Stimulated activated CD4-positive, alpha-beta T cell treated with anti-CD3 and anti-CD28 coated beads, TNF-alpha, amount 100 ng/mL, for 4 hours (primary cell): ENCODE measurements around the gene TMEM191C.
A peak's percentile ranks its signal among the peaks of the same experiment; 100 is the strongest.
"Not testable (repeated sequence)": the region's sequence is repeated elsewhere in the genome, so short reads cannot be mapped to it uniquely, and the experiment has no call there.

Experiments
- DNase-seq, 3 experiments: peaks; one replicate each; pipeline ENCODE4 v3.0.0-alpha.2; 2020; ENCODE audit warnings: low read depth in 3 of 3

TMEM191C gene

DNA sequence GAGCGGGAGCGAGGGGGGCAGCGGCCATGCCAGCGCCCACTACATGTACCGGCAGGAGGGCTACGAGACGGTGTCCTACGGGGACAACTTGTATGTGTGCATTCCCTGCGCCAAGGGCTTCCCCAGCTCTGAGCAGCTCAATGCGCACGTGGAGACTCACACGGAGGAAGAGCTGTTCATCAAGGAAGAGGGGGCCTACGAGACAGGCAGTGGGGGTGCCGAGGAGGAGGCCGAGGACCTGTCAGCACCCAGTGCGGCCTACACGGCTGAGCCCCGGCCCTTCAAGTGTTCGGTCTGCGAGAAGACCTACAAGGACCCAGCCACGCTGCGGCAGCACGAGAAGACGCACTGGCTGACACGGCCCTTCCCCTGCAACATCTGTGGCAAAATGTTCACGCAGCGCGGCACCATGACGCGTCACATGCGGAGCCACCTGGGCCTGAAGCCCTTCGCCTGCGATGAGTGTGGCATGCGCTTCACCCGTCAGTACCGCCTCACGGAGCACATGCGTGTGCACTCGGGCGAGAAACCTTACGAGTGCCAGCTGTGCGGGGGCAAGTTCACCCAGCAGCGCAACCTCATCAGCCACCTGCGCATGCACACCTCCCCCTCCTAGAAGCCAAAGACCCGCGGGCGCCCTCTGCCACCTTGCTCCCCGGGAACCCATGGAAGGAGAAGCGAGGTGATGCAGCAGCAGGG lies 20.9 kb upstream of the TMEM191C start:
- no peak for DNase-seq

DNA sequence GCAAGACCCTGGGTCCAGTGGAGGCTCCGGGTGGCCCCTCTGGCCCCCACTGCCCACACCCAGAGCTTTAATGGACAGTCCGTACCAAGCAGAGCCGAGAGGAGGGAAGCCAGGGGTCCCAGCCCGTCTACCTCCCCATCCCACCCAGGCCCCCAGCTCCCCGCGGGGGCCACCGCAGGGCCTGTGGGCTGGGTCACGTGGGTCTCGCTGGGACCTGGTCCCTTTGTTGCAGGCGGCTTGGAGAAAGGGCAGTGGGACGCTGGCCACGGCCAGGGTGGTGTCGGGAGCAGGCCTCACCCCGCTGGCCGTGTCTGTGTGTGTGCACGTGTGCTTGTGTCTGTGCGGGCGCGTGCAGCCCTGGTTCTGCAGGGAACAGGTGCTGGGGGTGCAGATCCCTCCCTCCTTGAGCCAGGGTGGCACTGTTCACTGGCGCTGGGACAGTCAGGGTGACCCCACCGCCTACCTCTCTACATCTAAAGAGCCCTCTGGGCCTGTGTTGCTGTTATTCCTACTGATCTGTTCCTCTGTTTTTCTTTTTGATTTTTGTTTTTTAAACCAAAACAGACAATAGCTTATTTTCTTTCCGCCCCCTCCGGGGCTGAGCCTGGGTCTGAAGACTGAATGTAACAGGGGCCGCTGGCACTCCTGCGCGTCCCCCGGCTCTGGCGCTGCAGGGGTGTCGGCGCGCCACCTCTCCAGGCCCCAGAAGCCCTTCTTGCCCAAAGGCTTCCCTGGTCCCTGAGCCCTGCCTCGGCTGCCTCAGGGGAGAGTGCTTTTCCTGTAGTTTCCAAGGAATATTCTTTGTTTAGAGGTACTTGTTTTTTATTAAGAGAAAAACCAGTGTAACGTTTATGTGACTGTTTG lies 20.1 kb upstream of the TMEM191C start:
- no peak for DNase-seq

DNA sequence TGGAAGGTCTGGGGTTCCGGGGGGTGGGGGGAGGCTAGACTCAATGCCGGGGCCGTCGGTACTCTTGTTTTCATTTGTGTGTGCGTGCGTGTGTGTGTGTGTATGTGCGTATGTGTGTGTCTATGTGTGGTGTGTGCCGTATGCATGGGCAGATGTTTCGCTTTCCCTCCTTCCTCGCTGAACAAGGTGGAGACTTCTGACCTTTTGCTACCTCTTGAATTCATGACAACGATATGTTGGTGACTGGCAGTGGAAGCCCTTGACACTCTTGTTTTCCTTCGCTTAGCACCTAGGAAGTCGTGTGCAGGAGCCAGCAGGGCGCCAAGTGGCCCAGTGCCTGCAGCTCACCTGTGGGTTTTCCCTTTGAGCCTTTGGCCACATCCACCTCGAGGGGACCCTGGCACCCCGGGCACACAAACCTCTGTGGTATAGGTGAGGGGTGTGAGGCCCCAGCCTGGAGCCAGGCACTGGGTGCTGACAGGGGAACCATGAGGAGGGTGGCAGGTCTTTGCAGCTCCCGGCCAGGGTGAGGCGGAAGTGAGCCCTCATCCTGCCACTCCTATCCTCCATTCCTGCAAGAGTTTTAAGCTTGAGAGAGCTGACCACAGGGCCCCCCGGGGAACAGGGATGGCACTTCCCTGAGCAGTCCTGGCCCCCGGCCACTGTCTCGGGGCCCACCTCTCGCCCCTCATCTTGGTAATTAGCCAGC lies 19.3 kb upstream of the TMEM191C start:
- DNase-seq, result no peak

DNA sequence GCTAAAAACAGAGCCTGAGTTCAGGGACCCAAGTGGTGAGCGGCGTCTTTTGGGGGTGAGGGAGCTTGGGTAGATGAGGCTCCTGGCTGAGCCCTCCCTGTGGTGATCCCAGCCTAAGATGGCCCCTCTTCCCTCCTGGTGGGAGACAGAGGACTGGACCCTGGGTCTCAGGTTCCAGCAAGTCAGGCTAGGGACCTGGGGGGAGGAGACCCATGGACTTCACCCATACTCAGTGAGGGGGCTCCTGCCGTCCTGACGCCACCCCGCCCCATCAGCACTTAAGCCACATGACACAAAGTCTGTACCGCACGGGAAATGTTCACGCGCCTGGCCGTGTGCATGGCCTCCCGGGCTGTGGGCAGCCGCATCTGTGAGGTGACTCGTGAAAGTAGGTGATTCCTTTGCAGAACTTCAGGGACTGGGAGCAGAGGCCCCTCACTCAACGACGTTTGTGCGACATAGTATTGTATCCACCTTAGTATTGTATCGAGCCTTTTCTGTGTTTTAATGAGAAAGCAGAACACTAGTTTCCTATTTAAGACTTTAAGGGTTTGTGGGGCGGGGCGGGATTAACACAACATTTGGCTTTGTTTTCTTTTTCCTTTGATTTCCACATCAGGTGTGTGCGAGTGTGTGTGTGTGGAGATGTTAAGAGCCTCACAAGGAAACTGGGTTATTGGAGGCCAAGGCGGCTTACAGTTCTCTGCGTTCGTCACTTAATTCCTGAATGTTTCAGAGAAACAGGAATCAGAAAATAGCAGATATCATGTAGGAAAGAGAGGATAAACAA lies 18.4 kb upstream of the TMEM191C start:
- no peak for DNase-seq

- no peak for DNase-seq
Measured at GRCh38 chr22:21449531-21450319, 17.5 kb upstream of the TMEM191C start.

GRCh38 chr22:21450320-21450831 lies 16.8 kb upstream of the TMEM191C start:
- no peak for DNase-seq

DNA sequence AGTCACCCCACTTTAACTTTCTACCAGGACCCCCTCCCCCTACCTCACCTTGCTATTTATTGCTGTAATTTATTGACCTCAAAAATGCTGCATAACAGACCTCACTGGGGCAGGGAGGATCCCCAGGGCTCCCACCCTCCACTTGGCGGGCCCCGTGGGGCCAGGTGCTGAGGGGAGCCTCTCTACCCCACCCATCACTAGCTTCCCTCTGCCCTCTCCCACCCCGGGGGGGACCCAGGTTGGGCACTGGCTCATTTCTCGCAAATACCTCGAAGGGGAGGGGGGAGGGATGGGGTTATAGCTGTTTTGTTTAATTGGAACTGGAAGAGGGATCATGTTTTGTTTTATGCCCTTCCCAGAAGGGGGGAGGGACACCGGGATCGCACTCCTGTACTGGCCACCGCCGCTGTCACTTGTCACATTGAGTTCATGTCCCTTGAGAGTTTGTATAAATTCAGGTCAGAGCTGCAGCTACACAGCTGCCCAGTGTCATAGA lies 16.3 kb upstream of the TMEM191C start:
- DNase-seq, result no peak

DNA sequence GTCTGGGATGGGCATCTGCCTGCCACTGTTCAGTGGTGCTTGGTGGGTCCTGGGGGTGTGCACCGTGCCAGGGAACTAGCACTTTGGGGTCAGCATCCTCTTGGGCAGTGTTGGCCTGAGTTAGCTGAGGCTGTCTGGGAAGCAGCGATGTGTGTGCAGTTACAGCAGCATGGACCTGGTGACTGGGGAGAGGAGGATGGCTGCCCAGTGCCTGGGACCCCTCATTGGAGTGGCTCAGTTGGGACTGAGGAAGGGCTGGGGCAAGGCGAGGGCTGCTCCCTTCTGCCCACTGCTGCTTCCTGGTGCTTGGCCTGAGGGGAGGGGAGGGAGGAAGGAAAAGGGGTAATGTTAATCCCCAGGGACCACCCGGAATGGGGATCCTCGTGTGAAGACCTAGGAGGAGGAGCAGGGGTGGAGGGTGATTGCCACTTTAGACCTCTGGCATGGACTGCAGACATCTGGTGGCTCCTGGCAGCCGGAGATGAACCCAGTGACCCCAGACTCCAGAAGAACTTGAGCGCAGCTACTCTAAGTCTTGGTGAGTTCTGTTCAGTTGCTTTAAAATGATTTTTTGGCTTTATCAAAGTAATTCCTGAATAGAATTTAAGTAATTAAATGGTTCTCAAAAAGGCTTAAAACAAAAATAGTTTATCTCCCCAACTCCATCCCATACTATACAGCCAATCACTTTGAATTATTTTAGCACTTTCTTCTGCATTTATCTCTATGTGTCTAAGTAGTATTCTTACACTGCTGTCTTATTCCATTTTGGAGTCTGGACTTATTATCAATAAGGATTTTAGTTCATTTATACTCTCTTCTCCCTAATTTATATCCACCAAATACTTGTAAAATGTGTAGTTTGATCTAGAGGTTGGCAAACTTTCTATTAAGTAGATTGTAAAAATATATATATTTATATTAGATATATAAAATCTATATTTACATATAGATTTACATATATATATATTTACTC lies 15.4 kb upstream of the TMEM191C start:
- DNase-seq, result no peak

GRCh38 chr22:21452666-21453065 lies 14.5 kb upstream of the TMEM191C start:
- DNase-seq, result not testable (repeated sequence)

DNA sequence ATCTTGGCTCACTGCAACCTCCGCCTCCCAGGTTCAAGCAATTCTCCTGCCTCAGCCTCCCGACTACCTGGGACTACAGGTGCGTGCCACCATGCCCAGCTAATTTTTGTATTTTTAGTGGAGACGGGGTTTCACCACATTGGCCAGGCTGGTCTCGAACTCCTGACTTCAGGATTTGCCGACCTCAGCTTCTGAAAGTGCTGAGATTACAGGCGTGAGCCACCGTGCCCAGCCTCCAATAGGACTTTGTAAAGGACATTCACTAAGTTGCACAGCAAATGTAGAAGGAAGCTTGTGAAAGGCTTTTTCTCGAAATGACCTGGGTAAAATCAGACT lies 12.2 kb upstream of the TMEM191C start:
- not testable (repeated sequence) for DNase-seq

GRCh38 chr22:21455334-21456089 lies 11.7 kb upstream of the TMEM191C start:
- DNase-seq, result no peak

GRCh38 chr22:21457023-21457787 lies 10.0 kb upstream of the TMEM191C start:
- DNase-seq, result no peak

- DNase-seq, result not testable (repeated sequence)
Measured at GRCh38 chr22:21462672-21463071, 4.5 kb upstream of the TMEM191C start.

DNA sequence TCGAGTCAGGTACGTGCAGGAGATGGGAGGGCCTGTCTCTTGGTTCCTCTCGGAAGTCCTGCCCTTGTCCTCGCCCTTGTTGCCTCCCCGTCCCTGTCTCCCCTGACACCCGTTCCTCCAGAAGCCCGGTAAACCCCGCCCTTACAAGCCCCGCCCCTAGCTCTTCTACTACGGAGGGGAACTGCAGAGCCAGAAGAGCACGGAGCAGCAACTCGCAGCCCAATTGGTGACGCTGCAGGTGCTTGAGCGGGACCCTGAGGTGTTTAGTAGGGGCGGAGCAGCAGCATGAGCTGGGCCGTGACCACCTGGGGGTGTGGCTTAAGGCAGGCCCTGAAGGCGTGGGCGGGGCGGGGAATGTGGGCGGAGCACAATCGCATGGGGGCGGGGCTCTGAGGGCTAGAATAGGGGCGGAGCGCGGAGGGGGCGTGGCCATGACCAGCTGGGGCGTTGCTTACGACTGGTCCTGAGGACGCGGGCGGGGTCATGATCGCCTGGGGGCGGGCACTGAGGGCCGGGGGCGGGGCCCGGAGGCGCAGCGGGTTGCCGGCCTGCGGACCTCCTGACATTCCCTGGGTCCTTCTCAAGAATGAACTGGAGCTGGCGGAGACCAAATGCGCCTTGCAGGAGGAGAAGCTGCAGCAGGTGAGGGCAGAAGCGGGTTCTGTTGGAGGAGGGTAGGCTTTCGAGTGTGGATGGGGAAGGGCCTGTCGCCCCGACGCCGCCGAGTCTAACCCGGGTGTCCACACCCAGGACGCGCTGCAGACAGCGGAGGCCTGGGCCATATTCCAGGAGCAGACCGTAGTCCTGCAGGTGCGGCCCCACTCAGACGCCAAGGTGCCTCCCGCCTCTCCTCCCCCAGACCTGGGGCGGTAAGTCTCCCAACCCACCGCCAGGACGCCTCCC lies 1.3 kb downstream of the TMEM191C start:
- DNase-seq, result peak; percentile 77 to 87 (median 87)

GRCh38 chr22:21469097-21469994 lies 2.2 kb downstream of the TMEM191C start:
- not testable (repeated sequence) for DNase-seq

DNA sequence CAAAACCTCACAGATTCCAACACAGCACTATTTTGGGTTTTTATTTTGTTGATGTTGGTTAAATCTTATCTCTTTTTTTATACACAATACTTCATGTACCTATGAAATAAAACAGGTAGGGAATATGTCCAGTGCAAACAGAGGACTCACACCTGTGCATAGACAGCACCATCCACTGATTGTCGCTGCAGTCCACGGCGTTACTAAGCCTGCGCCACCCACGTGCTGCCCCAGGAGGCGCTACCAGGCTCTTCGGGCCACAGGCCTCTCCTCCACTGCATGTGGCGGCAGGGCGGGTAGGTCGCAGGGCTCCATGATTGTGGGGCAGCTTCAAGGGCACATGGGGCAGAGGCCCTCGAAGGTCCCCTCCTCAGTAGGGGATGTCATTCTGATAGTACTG lies 5.8 kb downstream of the TMEM191C start:
- DNase-seq, result not testable (repeated sequence)
